GM12878 (cell line): ENCODE results near the gene ADAP1.

Experiments used
- CEBPB ChIP-seq, 2 experiments: fragments of 150-350 bp in 1 of 2; IDR thresholded peaks; 2 replicates each; pipeline ENCODE4 v1.6.1; 2012 to 2014; ENCODE audit warnings: low read depth in 2 of 2, low read length in 2 of 2, borderline replicate concordance in 1 of 2, inconsistent platforms in 1 of 2
- EZH2 ChIP-seq: IDR thresholded peaks from 2 replicates; pipeline ENCODE4 v1.6.1; 2012; ENCODE audit warnings: low read depth, mild to moderate bottlenecking, control low read depth, inconsistent platforms, low read length, borderline replicate concordance; ENCODE audit not compliant: control insufficient read depth
- REST ChIP-seq: IDR thresholded peaks from 2 replicates; pipeline ENCODE4 v1.6.1; 2012; ENCODE audit warnings: mild to moderate bottlenecking, low read depth, low read length
- SMAD5 ChIP-seq: IDR thresholded peaks from 2 replicates; pipeline ENCODE4 v1.6.1; 2016; ENCODE audit warnings: antibody characterized with exemption, low read depth
- SMARCA5 ChIP-seq: fragments of 450-650 bp; IDR thresholded peaks from 2 replicates; pipeline ENCODE4 v1.6.1; 2017; ENCODE audit warnings: mild to moderate bottlenecking
- YY1 ChIP-seq: IDR thresholded peaks from 2 replicates; pipeline ENCODE4 v1.6.1; 2011; ENCODE audit warnings: low read depth, mild to moderate bottlenecking, low read length

GRCh38 chr7:880450-880849, 74.0 kb downstream of the ADAP1 start:
- TF ChIP-seq EZH2: no peak
- no peak for TF ChIP-seq SMAD5
- TF ChIP-seq SMARCA5: no peak
- TF ChIP-seq REST: no peak
- TF ChIP-seq YY1: no peak
- no peak for TF ChIP-seq CEBPB (IDR thresholded peaks at IDR 0.05; ENCODE audit: borderline replicate concordance in 1 of 2, low read depth in 2 of 2, low read length in 2 of 2)
